OCI-LY3 (cell line): ENCODE results near the gene CASP8AP2.
"Not testable (repeated sequence)": the region's sequence is repeated elsewhere in the genome, so short reads cannot be mapped to it uniquely, and the experiment has no call there.

Experiments
- CTCF ChIP-seq: fragments of 200-600, 300-600 bp; sonication (generic); IDR thresholded peaks from 2 replicates; pipeline ENCODE4 v1.5.1; 2014; ENCODE audit warnings: antibody characterized with exemption, low read length, low read depth
- EZH2phosphoT487 ChIP-seq: fragments of 200-600 bp; shearing (Covaris generic); IDR thresholded peaks from 2 replicates; pipeline ENCODE4 v1.6.1; 2018; ENCODE audit warnings: antibody characterized with exemption, mixed run types, low read depth

GRCh38 chr6:89847513-89847912 lies 17.8 kb downstream of the CASP8AP2 start:
- TF ChIP-seq CTCF, EZH2phosphoT487: not testable (repeated sequence)
